ENCODE data around the gene MBD2.
"Not testable (repeated sequence)": the region's sequence is repeated elsewhere in the genome, so short reads cannot be mapped to it uniquely, and the experiment has no call there.

DNA sequence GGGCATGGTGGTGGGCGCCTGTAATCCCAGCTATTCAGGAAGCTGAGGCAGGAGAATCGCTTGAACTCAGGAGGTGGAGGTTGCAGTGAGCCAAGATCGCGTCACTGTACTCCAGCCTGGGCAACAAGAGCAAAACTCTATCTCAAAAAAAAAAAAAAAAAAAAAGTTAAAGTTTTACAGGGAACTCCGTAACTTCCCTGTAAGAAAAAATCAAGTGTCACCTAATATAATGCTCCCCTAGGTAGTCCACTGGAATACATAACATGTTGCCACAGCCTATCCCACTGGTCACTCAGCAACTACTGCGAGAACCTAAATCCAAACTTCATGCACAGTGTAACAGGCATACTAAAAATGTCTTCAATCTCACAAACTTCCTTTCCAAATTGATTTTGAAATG, 19.0 kb downstream of the MBD2 start:
- TF ChIP-seq, protein P1, sequence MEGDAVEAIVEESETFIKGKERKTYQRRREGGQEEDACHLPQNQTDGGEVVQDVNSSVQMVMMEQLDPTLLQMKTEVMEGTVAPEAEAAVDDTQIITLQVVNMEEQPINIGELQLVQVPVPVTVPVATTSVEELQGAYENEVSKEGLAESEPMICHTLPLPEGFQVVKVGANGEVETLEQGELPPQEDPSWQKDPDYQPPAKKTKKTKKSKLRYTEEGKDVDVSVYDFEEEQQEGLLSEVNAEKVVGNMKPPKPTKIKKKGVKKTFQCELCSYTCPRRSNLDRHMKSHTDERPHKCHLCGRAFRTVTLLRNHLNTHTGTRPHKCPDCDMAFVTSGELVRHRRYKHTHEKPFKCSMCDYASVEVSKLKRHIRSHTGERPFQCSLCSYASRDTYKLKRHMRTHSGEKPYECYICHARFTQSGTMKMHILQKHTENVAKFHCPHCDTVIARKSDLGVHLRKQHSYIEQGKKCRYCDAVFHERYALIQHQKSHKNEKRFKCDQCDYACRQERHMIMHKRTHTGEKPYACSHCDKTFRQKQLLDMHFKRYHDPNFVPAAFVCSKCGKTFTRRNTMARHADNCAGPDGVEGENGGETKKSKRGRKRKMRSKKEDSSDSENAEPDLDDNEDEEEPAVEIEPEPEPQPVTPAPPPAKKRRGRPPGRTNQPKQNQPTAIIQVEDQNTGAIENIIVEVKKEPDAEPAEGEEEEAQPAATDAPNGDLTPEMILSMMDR (conservative IDR thresholded peaks at IDR 0.05 in 1 of 2, IDR thresholded peaks at IDR 0.05 in 1 of 2; ENCODE audit: low read depth in 1 of 2, low read length in 2 of 2) = not testable (repeated sequence)
- TF ChIP-seq EZH2 (IDR thresholded peaks at IDR 0.05; ENCODE audit: low read length, missing control alignments) = not testable (repeated sequence)

All from fibroblast of lung (primary cell).